Duodenal mucosa (tissue), 2 donors: ENCODE data around the gene GANAB.
"Not testable (repeated sequence)": the region's sequence is repeated elsewhere in the genome, so short reads cannot be mapped to it uniquely, and the experiment has no call there.

Experiments
- H3K27ac ChIP-seq: one replicate; pipeline ENCODE4 v1.7.0; 2013; ENCODE audit warnings: low read depth, low read length
- H3K27me3 ChIP-seq, 2 donors: one replicate each; pipeline ENCODE4 v1.7.0; 2013; ENCODE audit warnings: low read length in 2 of 2, control low read depth in 1 of 2; ENCODE audit not compliant: insufficient read depth in 2 of 2, control insufficient read depth in 1 of 2
- H3K36me3 ChIP-seq, 2 donors: one replicate each; pipeline ENCODE4 v1.7.0; 2013; ENCODE audit warnings: low read length in 2 of 2, control low read depth in 1 of 2; ENCODE audit not compliant: insufficient read depth in 2 of 2, control insufficient read depth in 1 of 2
- H3K4me1 ChIP-seq, 2 donors: one replicate each; pipeline ENCODE4 v1.7.0; 2013; ENCODE audit warnings: low read length in 2 of 2, control low read depth in 1 of 2; ENCODE audit not compliant: insufficient read depth in 2 of 2, control insufficient read depth in 1 of 2
- H3K4me3 ChIP-seq, 2 donors: one replicate each; pipeline ENCODE4 v1.7.0; 2013; ENCODE audit warnings: low read length in 2 of 2, low read depth in 1 of 2
- H3K9ac ChIP-seq, 2 donors: one replicate each; pipeline ENCODE4 v1.7.0; 2013; ENCODE audit warnings: low read length in 2 of 2, low read depth in 1 of 2
- H3K9me3 ChIP-seq, 2 donors: one replicate each; pipeline ENCODE4 v1.7.0; 2013; ENCODE audit warnings: low read length in 2 of 2, control low read depth in 1 of 2; ENCODE audit not compliant: control insufficient read depth in 1 of 2

Gene GANAB

GRCh38 chr11:62593434-62594044, 52.9 kb downstream of the GANAB start:
- H3K27me3 ChIP-seq, result no peaks in the 10 kb centered on the region
- no peaks in the 10 kb centered on the region for H3K9me3 ChIP-seq
- H3K4me3 ChIP-seq, result no peak overlapping the region
- H3K9ac ChIP-seq, result peak overlapping the region in 1 of 2 donors; percentile 32
- H3K36me3 ChIP-seq, result peaks cover 45 to 50% of the 10 kb centered on the region in 2 donors
- H3K27ac ChIP-seq, result no peak overlapping the region
- peaks cover 22 to 30% of the 10 kb centered on the region in 2 donors for H3K4me1 ChIP-seq

GRCh38 chr11:62592989-62593421, 53.4 kb downstream of the GANAB start:
- peaks cover 22 to 30% of the 10 kb centered on the region in 2 donors for H3K4me1 ChIP-seq
- H3K4me3 ChIP-seq, result peak overlapping the region in 1 of 2 donors; percentile 75
- H3K27me3 ChIP-seq, result no peaks in the 10 kb centered on the region
- H3K9me3 ChIP-seq, result no peaks in the 10 kb centered on the region
- H3K36me3 ChIP-seq, result peaks cover 41 to 44% of the 10 kb centered on the region in 2 donors
- no peak overlapping the region for H3K27ac ChIP-seq
- H3K9ac ChIP-seq, result peak overlapping the region; percentile 7 to 74

- H3K9me3 ChIP-seq, result no peaks in the 10 kb centered on the region
- H3K9ac ChIP-seq, result peak overlapping the region; percentile 70 to 74
- peak overlapping the region; percentile 75 to 76 for H3K4me3 ChIP-seq
- H3K27me3 ChIP-seq, result no peaks in the 10 kb centered on the region
- peaks cover 34 to 42% of the 10 kb centered on the region in 2 donors for H3K36me3 ChIP-seq
- H3K27ac ChIP-seq, result peak overlapping the region; percentile 86
- H3K4me1 ChIP-seq, result peaks cover 22 to 30% of the 10 kb centered on the region in 2 donors
Observed at GRCh38 chr11:62592146-62592815, 54.1 kb downstream of the GANAB start.

- Histone ChIP-seq H3K9ac (peak within 1 kb of the TSS; percentile 91 to 94), H3K9me3 (no peaks in the 10 kb centered on the region), H3K27me3 (no peaks in the 10 kb centered on the region), H3K36me3 (peaks cover 31 to 38% of the 10 kb centered on the region in 2 donors), H3K4me3 (peak within 1 kb of the TSS; percentile 76 to 90), H3K27ac (peak within 1 kb of the TSS; percentile 86), H3K4me1 (peaks cover 22 to 30% of the 10 kb centered on the region in 2 donors)
Observed at GRCh38 chr11:62591448-62592145, 54.8 kb downstream of the GANAB start, which contains the start of gene TUT1. Gene TUT1, minus strand, starts transcription at chr11:62591523. Its CDS starts 38 bp downstream, at chr11:62591485.

- H3K27me3 ChIP-seq, result no peaks in the 10 kb centered on the region
- peaks cover 9 to 24% of the 10 kb centered on the region in 2 donors for H3K36me3 ChIP-seq
- peaks cover 22 to 30% of the 10 kb centered on the region in 2 donors for H3K4me1 ChIP-seq
- H3K9ac ChIP-seq, result no peak overlapping the region
- no peaks in the 10 kb centered on the region for H3K9me3 ChIP-seq
- no peak overlapping the region for H3K4me3 ChIP-seq
- H3K27ac ChIP-seq, result no peak overlapping the region
Observed at GRCh38 chr11:62588966-62589637, 57.3 kb downstream of the GANAB start.

GRCh38 chr11:62585356-62585755, 61.1 kb downstream of the GANAB start:
- not testable (repeated sequence) for H3K4me3 ChIP-seq, H3K27ac ChIP-seq, H3K9me3 ChIP-seq, H3K4me1 ChIP-seq, H3K9ac ChIP-seq, H3K27me3 ChIP-seq
- peaks cover 6 to 30% of the 10 kb centered on the region in 2 donors for H3K36me3 ChIP-seq

- H3K9me3 ChIP-seq, H3K27ac ChIP-seq, H3K27me3 ChIP-seq, H3K4me3 ChIP-seq, H3K9ac ChIP-seq, H3K4me1 ChIP-seq: not testable (repeated sequence)
- peaks cover 6 to 54% of the 10 kb centered on the region in 2 donors for H3K36me3 ChIP-seq
Observed at GRCh38 chr11:62581735-62582134, 64.7 kb downstream of the GANAB start.

- H3K9me3 ChIP-seq, result no peaks in the 10 kb centered on the region
- H3K9ac ChIP-seq, result no peak overlapping the region
- H3K36me3 ChIP-seq, result peaks cover 9 to 57% of the 10 kb centered on the region in 2 donors
- H3K4me3 ChIP-seq, result no peak overlapping the region
- peaks cover 3 to 5% of the 10 kb centered on the region in 2 donors for H3K4me1 ChIP-seq
- no peak overlapping the region for H3K27ac ChIP-seq
- no peaks in the 10 kb centered on the region for H3K27me3 ChIP-seq
Observed at GRCh38 chr11:62580959-62581715, 65.3 kb downstream of the GANAB start.

GRCh38 chr11:62579252-62579651, 67.2 kb downstream of the GANAB start:
- Histone ChIP-seq H3K9me3 (no peaks in the 10 kb centered on the region), H3K9ac (no peak overlapping the region), H3K27me3 (no peaks in the 10 kb centered on the region), H3K4me3 (no peak overlapping the region), H3K4me1 (peaks cover 9 to 20% of the 10 kb centered on the region in 2 donors), H3K36me3 (peaks cover 9 to 52% of the 10 kb centered on the region in 2 donors), H3K27ac (no peak overlapping the region)
